Uterus (tissue), 4 donors: Measurements from ENCODE around the gene KCTD11. TPM values are rescaled to one million over a fixed set of nuclear protein-coding genes. Genes with fewer than 3 reads are reported as not detected.
A peak's percentile ranks its signal among the peaks of the same experiment; 100 is the strongest.

Experiments
- DNase-seq, 2 donors: peaks; one replicate each; pipeline ENCODE4 v3.0.0-alpha.2; 2019 to 2020
- H3K27ac ChIP-seq, 2 donors: fragments of 200-600 bp; sonication (generic); 1 replicate in 1 of 2; 2 replicates in 1 of 2; pipeline ENCODE4 v1.5.1; 2016 to 2018
- H3K27me3 ChIP-seq, 2 donors: fragments of 200-600 bp; sonication (generic); one replicate each; pipeline ENCODE4 v1.5.1; 2018 to 2019; ENCODE audit warnings: control low read depth in 1 of 2
- H3K36me3 ChIP-seq, 2 donors: fragments of 200-600 bp; sonication (generic); one replicate each; pipeline ENCODE4 v1.5.1; 2019; ENCODE audit warnings: control low read depth in 1 of 2
- H3K4me1 ChIP-seq, 2 donors: fragments of 200-600 bp; sonication (generic); one replicate each; pipeline ENCODE4 v1.5.1; 2018 to 2019; ENCODE audit warnings: control low read depth in 1 of 2
- H3K4me3 ChIP-seq, 2 donors: fragments of 200-600 bp; sonication (generic); 1 replicate in 1 of 2; 2 replicates in 1 of 2; pipeline ENCODE4 v1.5.1; 2018 to 2019; ENCODE audit warnings: mild to moderate bottlenecking in 1 of 2
- H3K9me3 ChIP-seq, 2 donors: fragments of 200-600 bp; sonication (generic); one replicate each; pipeline ENCODE4 v1.5.1; 2019; ENCODE audit warnings: control low read depth in 1 of 2
- POLR2A ChIP-seq, 2 donors: fragments of 450-650 bp; IDR thresholded peaks; one replicate each; pipeline ENCODE4 v1.6.1; 2016; ENCODE audit warnings: antibody characterized with exemption in 2 of 2, mild to moderate bottlenecking in 1 of 2, moderate library complexity in 1 of 2
- intact Hi-C: fragments of 100-400 bp; cut with DNase I; formaldehyde crosslinking; loops from one replicate; pipeline ENCODE4 v1.15.1; 2023; ENCODE audit warnings: low total_unique reads
- total RNA-seq, 4 donors: library from RNA; depleted of rRNA in 3 of 4; stranded (reverse); fragments of >200 nt in 3 of 4; gene quantifications; one replicate each; pipeline versions ENCODE4 v1.1.0 to v1.2.4, GENCODE V29; 2014 to 2023
- TF ChIP-seq, protein P1 (sequence below), 4 experiments: fragments of 200-600 bp in 2 of 4; fragments of 450-650 bp in 2 of 4; sonication (generic) in 2 of 4; IDR thresholded peaks; one replicate each; pipeline ENCODE4 v1.5.1; 2016 to 2019; ENCODE audit warnings: antibody characterized with exemption in 4 of 4, mild to moderate bottlenecking in 2 of 4, moderate library complexity in 1 of 4
- donor health status: DM: yes; HTN: yes; CAD: no.

Gene KCTD11
- total RNA-seq, 4 donors from 2014 or later = 2.6 to 14.7 (median 7.2) TPM

DNA sequence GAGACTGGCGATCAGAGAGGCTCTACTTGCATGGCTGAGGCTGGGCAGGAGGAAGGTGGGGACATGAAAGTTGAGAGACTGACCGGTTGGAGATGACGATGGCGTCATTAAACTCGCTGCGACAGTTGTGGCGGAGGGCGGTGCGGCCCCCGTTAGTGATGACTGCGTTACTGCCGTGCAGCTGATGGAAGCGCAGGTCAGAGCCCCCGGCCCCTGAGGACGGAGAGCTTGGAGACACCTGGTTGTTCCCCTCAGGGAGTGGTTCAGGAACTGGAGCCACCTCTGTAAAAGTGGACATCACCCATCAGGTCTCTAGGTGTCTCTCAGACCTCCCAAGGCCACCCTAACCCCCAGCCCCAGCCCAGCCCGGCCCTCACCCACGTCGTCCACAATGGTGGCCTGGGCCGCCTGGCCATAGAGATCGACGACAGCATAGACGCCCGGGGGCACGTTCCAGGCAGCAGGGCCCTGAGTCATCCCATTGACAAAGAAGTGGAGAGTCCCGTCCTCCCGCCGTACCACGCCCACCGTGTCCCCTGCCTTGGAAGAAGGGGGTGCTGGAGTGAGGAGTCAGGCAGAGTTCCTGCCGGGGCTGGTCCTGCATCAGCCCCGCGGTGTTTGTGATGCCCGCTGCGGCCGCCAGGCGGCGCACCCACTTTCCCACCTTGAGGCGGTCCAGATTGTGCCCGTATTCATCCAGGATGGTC is 28.1 kb upstream of the KCTD11 start:
- Histone ChIP-seq H3K36me3 (no peaks in the 10 kb centered on the region), H3K4me1 (no peaks in the 10 kb centered on the region), H3K27me3 (no peaks in the 10 kb centered on the region), H3K4me3 (no peak overlapping the region), H3K9me3 (no peaks in the 10 kb centered on the region), H3K27ac (no peak overlapping the region)
- intact Hi-C loops = no loop called here
- no peak for TF ChIP-seq POLR2A (IDR thresholded peaks at IDR 0.05)
- TF ChIP-seq, protein P1, sequence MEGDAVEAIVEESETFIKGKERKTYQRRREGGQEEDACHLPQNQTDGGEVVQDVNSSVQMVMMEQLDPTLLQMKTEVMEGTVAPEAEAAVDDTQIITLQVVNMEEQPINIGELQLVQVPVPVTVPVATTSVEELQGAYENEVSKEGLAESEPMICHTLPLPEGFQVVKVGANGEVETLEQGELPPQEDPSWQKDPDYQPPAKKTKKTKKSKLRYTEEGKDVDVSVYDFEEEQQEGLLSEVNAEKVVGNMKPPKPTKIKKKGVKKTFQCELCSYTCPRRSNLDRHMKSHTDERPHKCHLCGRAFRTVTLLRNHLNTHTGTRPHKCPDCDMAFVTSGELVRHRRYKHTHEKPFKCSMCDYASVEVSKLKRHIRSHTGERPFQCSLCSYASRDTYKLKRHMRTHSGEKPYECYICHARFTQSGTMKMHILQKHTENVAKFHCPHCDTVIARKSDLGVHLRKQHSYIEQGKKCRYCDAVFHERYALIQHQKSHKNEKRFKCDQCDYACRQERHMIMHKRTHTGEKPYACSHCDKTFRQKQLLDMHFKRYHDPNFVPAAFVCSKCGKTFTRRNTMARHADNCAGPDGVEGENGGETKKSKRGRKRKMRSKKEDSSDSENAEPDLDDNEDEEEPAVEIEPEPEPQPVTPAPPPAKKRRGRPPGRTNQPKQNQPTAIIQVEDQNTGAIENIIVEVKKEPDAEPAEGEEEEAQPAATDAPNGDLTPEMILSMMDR (IDR thresholded peaks at IDR 0.05) = peak; percentile 56 to 75 (median 66)
- peak in 1 of 2 donors; percentile 58 for DNase-seq

DNA sequence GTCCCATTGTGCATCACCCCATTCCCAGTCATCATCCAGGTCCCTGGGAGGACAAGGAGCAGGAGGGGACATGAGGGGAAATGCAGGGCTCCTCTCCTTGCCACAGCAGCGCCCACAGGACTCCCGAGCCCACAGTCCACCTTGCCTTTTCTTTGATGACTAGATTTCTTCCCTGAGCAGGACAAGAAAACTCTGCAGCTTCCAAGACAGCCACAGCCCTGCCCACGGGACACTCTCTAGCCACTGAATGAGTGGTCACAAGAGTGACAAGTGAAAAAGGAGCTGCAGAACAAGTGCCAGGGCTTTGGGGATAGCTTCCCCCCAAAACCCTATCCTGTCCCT is 27.6 kb upstream of the KCTD11 start:
- intact Hi-C loops = no loop called here
- H3K9me3 ChIP-seq = no peaks in the 10 kb centered on the region
- H3K27me3 ChIP-seq = no peaks in the 10 kb centered on the region
- H3K27ac ChIP-seq = no peak overlapping the region
- no peaks in the 10 kb centered on the region for H3K36me3 ChIP-seq
- DNase-seq = no peak
- no peak overlapping the region for H3K4me3 ChIP-seq
- TF ChIP-seq, protein P1 (IDR thresholded peaks at IDR 0.05) = no peak
- no peak for TF ChIP-seq POLR2A (IDR thresholded peaks at IDR 0.05)
- H3K4me1 ChIP-seq = no peaks in the 10 kb centered on the region

DNA sequence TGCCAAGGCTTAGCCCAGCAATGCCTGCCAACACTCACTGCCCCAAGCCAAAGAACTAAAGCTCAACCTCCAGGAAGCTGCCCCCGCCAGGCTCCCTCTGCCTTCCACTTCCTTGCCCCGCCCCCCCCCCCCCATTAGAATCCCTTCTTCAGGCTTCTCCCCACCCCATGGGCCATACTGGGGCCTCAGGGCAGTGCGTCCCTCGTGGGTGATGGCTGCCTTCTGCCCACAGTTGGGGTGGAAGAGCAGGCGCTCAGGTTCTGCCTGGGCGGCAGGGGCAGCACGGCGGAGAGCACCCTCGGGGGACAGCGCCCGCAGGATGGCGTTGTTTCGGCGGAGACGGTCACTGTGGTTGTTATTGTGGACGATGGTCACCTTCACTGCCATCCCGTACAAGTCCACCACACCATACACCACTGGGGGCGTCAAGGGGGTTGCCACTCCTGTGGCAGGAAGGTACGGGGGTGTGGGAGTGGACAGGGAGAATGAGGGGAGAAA is 26.9 kb upstream of the KCTD11 start:
- TF ChIP-seq, protein P1 (IDR thresholded peaks at IDR 0.05) = no peak
- TF ChIP-seq POLR2A (IDR thresholded peaks at IDR 0.05) = no peak
- Histone ChIP-seq H3K27me3 (no peaks in the 10 kb centered on the region), H3K9me3 (no peaks in the 10 kb centered on the region), H3K36me3 (no peaks in the 10 kb centered on the region), H3K27ac (no peak overlapping the region), H3K4me3 (no peak overlapping the region), H3K4me1 (no peaks in the 10 kb centered on the region)
- intact Hi-C loops = no loop called here
- DNase-seq = no peak

DNA sequence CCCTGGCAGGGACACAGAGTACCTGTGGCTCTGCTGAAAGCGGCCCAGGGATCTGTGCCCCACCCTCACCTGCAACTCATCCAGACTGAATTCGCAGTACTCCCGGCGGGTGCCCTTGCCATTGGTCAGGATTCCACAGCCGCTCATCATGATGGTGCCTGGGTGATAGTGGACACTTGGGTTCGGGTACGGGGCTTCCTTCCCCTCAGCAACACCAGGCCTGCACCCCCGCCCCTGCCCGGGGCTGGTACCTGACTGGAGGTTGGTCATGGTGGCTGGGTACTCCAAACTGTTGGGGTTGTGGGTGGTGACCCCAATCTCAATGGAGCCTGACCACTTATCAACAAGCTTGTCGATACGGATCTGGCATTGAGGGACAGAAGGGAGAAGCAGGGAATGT is 25.8 kb upstream of the KCTD11 start:
- intact Hi-C loops = no loop called here
- Histone ChIP-seq H3K4me3 (no peak overlapping the region), H3K9me3 (no peaks in the 10 kb centered on the region), H3K4me1 (no peaks in the 10 kb centered on the region), H3K36me3 (no peaks in the 10 kb centered on the region), H3K27me3 (no peaks in the 10 kb centered on the region), H3K27ac (no peak overlapping the region)
- TF ChIP-seq, protein P1 (IDR thresholded peaks at IDR 0.05) = no peak
- no peak for TF ChIP-seq POLR2A (IDR thresholded peaks at IDR 0.05)
- no peak for DNase-seq

DNA sequence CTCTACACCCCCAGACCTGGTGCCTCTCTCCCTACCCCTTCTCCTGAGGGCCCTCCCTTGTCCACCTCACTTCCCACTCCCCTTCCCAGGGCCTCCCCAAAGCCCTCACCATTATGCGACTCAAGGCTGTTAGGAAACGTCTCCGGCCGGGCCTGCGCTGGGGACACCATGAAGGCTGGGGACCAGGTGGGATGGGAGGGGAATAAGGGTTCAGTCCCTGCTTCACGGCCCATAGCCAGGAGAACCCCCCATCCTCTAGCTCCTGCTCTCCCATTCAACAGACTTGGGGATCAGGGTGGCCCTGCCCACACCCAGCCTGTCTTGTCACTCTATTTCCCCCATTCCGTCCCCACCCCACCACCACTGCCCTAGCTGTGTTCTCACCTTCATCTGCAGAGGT is 24.9 kb upstream of the KCTD11 start:
- no peak for DNase-seq
- intact Hi-C loops = no loop called here
- H3K9me3 ChIP-seq = no peaks in the 10 kb centered on the region
- no peaks in the 10 kb centered on the region for H3K36me3 ChIP-seq
- no peaks in the 10 kb centered on the region for H3K4me1 ChIP-seq
- H3K27ac ChIP-seq = no peak overlapping the region
- TF ChIP-seq, protein P1 (IDR thresholded peaks at IDR 0.05) = no peak
- no peak for TF ChIP-seq POLR2A (IDR thresholded peaks at IDR 0.05)
- H3K4me3 ChIP-seq = no peak overlapping the region
- no peaks in the 10 kb centered on the region for H3K27me3 ChIP-seq
